Fibroblast of skin of left quadriceps (primary cell): ENCODE data around the gene ZNF529.
"Not testable (repeated sequence)": the region's sequence is repeated elsewhere in the genome, so short reads cannot be mapped to it uniquely, and the experiment has no call there.

ENCODE experiments used
- DNase-seq, 2 experiments: peaks; one replicate each; pipeline ENCODE4 v3.0.0-alpha.2; 2013; ENCODE audit warnings: low read depth in 2 of 2

The ZNF529 gene

DNA sequence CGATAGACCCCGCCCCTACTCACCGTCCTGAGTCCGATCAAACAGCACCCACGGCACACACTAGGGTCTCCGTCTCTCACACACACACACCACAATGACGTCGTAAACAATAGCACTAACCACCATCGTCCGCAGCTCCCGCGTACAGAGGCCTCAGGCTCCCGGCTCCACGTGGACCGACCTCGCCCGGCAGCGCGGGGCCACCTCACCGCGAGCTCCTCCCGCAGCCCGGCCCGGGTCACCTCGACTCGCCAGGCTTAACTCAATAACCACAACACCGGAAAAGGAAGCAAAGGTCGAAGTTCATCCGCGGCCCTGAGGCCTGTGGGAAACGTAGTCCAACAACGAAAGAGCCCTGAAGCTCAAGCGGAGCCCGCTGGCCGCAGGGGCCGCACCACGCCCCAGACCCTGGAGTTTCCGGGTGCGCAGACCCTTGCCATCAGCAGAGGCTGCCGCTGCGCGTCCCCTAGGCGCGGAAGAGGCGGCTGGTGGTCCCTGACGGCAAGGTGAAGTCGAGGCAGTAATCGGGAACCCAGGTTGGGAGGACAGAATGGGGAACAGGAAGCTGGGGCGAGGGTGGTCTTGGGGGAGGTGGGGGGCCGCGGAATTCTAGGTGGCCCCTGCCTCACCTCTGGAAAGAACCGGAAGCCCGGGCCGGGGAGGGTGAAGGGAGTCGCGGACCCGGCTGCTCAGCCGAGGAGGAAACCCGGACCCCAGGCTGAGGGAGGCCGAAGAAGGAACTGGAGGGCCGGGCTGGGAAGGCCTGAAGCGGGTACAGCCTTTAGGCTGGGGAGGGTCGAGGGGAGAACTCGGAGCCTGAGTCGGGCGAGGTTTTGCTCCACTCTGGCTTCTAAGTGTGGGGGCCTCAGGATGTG, at the start of gene ZNF529:
TSS of gene ZNF529 (minus strand) at position 273 of the 875 bp plus-strand sequence. CDS start 946 bp downstream, outside the sequence.
- peak; percentile 65 to 70 for DNase-seq

GRCh38 chr19:36605877-36606478, 32.9 kb upstream of the ZNF529 start:
- no peak for DNase-seq

- peak; percentile 32 to 45 for DNase-seq
These were observed 32.2 kb upstream of the ZNF529 start, which contains the start of gene ZNF382 for GRCh38 chr19:36605101-36605876. Gene ZNF382, plus strand, starts transcription at chr19:36605313. Its CDS starts 4,602 bp downstream, at chr19:36609915.

DNA sequence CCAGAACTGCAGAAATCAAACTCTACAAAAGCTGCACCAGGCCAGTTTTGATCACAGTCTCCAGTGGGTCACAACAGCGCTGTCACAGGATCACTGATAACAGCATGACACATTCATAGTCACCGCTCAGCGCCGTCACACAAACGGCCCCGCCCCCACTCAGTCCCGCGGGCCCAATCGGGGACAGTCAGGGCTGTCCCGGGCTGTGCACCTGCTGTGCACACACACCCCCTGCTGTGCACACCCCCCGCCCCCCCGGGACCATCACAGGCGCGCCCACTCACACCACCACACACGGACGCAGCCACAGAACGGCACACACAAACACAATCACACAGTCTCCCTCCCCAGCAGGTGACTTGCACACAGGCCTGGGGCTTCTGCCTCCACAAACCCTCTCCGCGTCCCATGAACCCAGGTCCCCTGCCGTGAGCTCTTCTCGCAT, 31.6 kb upstream of the ZNF529 start:
- DNase-seq: no peak

GRCh38 chr19:36602681-36603080, 29.6 kb upstream of the ZNF529 start:
- DNase-seq: not testable (repeated sequence)

DNA sequence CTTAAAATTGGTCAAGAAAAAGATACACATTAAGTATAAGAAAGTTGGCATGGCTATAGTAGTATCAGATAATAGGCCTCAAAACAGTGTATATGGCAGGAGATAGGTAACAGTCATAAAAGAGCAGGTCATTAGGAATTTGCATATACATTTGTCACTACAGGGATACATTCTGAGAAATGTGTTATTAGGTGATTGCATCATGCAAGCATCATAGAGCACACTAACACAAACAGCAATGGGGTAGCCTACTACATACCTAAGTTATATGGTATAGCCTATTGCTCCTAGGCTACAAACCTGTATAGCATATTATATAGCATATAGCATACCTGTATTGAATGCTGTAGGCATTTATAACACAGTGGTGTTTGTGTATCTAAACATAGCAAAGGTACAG, 6.2 kb upstream of the ZNF529 start:
- no peak for DNase-seq

DNA sequence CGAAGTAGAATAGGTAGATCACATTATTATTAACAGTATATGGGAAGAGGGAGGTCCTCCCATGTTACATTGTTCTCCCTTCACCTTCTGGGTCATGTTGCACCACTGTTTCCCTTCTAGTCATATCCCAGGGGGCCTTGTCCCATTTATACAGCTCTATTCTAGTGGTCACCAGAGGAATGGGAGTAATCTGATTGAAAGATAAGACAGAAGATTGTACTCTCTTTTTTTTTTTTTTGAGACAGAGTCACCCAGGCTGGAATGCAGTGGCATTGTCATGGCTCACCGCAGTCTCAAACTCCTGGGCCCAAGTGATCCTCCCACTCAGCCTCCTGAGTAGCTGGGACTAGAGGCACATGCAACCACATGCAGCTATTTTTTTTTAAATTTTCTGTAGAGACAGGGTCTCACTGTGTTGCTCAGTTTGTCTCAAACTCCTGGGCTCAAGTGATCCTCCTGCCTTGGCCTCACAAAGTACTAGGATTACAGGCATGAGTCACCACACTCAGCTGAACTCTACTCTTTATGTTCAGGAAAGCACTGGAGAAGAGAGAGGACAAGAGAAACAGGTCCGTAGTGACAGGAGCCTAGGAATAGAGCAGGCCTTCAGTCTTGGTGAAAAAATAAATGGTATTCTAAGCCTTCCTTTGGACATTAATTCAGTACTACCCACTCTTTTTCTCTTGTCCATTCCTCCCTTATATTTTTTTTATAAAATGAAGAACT, 4.3 kb upstream of the ZNF529 start:
- no peak for DNase-seq

- DNase-seq: no peak
These were observed 1.6 kb upstream of the ZNF529 start for GRCh38 chr19:36574741-36575140.

DNA sequence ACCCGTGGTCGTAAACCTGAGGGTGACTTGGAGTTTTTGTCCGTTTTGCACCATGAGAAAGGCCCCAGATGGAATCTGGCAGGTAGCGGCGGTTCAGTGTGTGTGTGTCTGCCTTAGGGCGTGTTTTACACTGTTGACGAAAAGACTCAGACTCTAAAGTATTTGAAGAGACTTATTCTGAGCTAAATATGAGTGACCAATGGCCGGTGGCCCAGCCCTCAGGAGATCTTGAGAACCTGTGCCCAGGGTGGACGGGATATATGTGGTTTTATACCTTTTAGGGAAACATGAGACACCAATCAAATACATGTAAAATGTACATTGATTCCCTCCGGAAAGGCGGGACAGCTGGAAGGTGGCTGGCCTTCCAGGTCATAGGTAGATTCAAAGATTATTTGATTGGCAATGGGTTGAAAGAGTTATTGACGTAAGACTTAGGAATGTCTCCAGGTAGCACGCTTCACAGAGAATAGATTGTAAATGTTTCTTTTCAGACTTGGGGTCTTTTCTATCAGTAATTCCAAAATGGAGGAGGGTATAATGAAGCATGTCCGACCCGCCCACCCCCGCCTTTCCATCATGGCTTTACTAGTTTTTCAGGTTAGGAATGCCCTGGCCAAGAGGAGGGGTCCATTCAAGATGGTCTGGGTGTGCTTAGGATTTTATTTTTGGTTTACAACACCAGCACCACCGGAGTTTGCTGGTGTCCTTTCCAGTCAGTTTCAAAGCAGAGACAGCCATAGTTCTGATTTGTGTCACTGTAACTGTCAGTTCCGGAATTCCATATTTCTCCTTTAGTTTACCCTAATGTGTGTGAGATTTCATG, 1.0 kb upstream of the ZNF529 start:
- DNase-seq: no peak

- no peak for DNase-seq
These were observed 486 bp downstream of the ZNF529 start for GRCh38 chr19:36572593-36573019.

- DNase-seq: no peak
These were observed 8.7 kb downstream of the ZNF529 start for GRCh38 chr19:36564391-36564790.

- DNase-seq: no peak
These were observed 25.9 kb downstream of the ZNF529 start for GRCh38 chr19:36547001-36547732.

DNA sequence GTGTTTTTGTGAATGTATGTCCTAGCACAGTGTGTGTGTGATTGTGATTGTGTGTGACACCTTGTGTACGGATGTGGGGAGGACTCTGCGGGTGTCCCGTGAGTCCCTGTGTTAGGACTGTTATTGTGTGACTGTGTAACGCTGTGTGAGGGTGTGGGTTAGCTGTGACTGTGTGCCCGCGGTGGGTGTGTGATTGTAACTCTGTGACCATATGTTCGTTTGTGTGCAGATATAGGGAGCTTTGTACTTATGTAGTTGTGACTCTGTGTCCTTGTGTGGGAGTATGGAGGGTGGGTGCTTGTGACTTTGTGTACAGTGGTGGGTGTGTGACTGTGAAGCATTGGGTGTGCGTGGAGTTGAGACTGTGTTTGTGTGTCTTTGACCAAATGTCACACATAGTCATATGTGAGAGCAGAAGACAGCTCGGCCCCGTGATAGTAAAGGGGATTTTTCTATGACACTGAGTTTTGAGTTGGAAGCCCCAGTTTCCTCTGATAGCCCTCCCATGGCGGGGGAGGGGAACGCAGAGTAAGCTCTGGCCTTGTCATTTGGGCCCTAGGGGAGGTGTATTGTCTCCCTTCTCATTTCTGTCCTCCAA, 44.1 kb downstream of the ZNF529 start:
- DNase-seq: no peak

- peak; percentile 93 to 95 for DNase-seq
These were observed 44.7 kb downstream of the ZNF529 start, which contains the start of gene ZNF260 for GRCh38 chr19:36528194-36528920. Gene ZNF260, minus strand, starts transcription at chr19:36528271. Its CDS starts 13,033 bp downstream, at chr19:36515238.

DNA sequence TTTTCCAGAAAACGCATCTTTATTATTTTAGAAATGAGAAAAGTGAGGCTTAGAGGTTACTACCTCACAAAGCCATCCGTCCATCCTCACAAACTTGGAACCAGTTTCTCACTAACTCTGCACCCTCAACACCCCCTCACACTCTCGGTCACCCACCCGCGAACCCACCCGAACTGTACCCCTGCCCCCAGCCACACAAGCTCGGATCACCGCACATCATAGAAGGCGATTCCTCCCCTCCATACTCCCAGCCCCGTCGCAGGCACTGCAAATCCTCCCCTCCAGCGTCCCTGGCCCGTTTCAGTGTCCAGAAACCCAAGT, 45.3 kb downstream of the ZNF529 start:
- DNase-seq: no peak

- DNase-seq: no peak
These were observed 45.8 kb downstream of the ZNF529 start for GRCh38 chr19:36527341-36527740.

DNA sequence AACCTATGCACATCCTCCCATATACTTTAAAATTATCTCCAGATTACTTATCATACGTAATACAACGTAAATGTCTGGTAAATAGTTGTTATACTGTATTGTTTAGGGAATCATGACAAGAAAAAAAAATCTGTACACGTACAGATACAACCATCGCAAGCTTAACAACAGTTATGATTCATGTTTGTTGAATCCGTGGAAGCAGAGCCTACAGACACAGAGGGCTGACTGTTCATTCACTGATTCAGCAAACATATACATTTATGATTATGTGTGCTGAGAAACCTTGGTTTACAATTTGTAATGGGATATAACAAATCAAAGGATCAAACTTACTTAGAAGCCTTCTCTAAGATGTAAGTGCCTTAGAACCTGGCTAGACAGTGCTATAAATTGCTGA, 46.5 kb downstream of the ZNF529 start:
- no peak for DNase-seq

GRCh38 chr19:36524617-36525016, 48.5 kb downstream of the ZNF529 start:
- no peak for DNase-seq
